NCI-H2227 (cell line): ENCODE data around the gene EAF1.
"Not testable (repeated sequence)": the region's sequence is repeated elsewhere in the genome, so short reads cannot be mapped to it uniquely, and the experiment has no call there.

Source experiments
- DNase-seq: peaks from one replicate; lab custom pipeline; 2025; ENCODE audit not compliant: unreplicated experiment; lab: John Stamatoyannopoulos, UW

Gene EAF1

GRCh38 chr3:15405448-15406050, 21.8 kb upstream of the EAF1 start:
- DNase-seq = peak; percentile 48

DNA sequence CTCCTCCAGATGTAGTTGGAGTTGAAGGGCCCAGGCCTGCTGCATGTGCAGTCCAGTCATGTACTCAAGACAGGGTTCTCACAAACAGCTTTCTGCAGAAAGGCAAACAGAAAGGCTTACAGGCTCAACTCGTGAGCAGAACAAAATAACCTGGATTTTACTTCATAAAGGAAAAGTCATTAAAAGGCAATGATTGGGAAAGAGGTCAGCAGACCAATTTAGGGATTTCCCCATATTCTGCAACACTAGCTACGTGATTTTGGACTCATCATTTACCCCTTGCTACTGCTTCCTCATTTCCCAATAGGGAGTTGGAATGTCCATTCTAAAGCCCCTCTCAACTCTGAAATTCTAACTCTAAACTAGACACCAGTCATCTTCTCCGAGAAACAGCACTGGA, 18.2 kb upstream of the EAF1 start:
- DNase-seq = no peak

- DNase-seq = no peak
These were observed 17.6 kb upstream of the EAF1 start for GRCh38 chr3:15409774-15410173.

DNA sequence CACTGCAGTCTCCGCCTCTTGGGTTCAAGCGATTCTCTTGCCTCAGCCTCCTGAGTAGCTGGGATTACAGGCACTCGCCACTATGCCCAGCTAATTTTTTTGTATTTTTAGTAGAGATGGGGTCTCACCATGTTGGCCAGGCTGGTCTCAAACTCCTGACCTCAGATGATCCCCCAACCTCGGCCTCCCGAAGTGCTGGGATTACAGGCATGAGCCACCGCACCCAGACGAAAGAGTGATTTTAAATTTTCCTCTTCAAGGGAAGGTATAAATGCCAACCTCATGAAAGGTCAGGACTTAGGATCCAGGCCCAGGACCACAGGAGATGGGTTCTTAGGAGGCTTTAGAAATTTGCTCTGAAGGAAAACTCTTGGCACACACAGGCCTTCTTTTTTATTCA, 16.4 kb upstream of the EAF1 start:
- not testable (repeated sequence) for DNase-seq

- DNase-seq = no peak
These were observed 6.5 kb upstream of the EAF1 start for GRCh38 chr3:15420871-15421270.

GRCh38 chr3:15426579-15427118, 749 bp upstream of the EAF1 start:
- no peak for DNase-seq

- no peak for DNase-seq
These were observed 583 bp downstream of the EAF1 start for GRCh38 chr3:15427981-15428380.

DNA sequence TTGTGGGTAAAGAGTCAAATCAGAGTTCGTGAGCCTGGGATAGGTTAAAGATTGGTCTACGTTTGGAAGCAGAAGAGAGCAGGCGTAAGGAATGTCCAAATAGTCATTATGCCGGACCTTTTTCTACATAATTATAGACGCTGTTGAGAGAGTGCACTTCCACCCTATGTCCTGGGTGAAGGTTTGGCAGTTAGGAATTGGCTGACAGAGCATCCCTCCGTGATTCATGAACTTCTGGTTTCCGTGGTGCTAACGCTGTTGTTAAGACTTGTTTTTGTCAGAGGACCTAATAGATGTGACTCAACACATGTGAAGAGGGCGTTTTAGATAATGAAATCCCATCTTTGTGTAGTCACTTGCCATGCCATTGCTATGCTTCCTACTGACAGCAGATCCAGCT, 1.1 kb downstream of the EAF1 start:
- DNase-seq = peak; percentile 10

GRCh38 chr3:15429080-15429479, 1.7 kb downstream of the EAF1 start:
- no peak for DNase-seq

GRCh38 chr3:15430624-15431023, 3.2 kb downstream of the EAF1 start:
- DNase-seq = no peak

DNA sequence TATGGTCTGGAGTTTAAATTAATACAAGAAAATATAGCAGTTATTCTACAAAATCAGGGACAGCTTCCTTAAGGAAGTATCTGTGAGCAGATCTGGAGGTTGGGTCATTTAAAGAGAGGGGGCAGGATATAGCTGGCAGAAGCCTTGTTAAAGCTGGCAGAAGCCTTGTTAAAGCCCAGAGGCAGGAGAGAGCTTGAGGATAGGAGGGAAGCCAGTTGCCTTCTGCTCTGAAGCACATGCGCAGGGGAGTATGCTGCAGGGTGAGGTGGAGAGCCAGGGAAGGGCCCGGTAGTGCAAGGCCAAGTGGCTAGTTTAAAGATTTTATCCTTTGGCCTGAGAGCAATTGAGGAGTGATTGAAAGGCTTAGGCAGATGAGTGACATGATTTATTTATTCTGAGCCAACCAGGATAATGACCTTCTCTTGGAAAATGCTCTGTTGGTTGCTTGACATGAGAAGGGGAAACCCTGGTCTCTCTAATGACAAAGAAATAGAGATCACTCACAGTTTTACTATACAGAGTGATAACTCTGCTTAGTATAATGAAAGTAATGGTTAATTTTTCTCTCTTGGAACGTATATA, 3.9 kb downstream of the EAF1 start:
- no peak for DNase-seq

DNA sequence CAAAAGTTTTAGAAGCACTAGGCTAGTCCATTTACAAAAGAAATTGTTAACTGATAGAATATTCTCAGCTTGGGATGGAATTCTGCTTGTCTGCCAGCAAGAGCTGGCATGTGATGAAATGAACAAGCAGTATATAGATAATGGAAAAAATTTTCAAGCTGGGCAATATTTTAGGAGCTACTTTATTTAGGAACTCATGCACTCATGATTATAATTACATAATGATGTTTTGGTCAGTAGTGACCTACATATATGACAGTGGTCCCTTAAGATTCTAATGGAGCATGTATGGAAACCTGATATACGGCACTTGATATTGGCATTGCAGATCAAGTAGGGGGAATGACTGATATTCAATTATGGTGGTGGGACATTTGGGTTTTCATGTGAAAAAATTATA, 6.1 kb downstream of the EAF1 start:
- no peak for DNase-seq

- DNase-seq = no peak
These were observed 7.4 kb downstream of the EAF1 start for GRCh38 chr3:15434756-15435155.

DNA sequence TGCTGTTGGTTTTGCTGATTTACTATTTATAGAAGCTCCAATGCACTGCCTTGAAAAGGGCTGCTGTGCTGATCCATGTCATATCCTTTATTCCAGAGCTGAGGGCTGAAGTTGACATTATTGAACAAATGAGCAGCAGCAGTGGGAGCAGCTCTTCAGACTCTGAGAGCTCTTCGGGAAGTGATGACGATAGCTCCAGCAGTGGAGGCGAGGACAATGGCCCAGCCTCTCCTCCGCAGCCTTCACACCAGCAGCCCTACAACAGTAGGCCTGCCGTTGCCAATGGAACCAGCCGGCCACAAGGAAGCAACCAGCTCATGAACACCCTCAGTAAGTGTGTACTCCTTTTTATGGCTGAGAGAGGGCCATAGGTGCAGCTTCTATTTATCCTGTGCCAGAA, 8.8 kb downstream of the EAF1 start:
- no peak for DNase-seq

DNA sequence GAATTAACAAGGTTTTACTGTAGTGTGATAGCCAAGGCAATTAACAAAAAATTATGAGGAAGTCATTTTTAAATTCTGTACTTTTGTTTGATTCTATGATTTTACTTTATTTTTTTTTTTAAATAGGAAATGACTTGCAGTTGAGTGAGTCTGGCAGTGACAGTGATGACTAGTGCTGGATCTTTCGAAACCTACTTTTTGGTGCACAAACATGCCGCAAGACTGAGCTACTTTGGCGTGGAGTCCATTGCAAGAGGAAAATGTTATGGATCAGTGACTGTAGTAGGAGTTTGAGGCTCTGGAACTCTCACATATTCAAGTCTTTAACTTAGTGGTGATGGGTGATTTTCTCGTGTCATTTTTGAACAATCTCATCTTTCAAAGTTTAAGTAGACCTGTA, 11.6 kb downstream of the EAF1 start:
- DNase-seq = no peak

DNA sequence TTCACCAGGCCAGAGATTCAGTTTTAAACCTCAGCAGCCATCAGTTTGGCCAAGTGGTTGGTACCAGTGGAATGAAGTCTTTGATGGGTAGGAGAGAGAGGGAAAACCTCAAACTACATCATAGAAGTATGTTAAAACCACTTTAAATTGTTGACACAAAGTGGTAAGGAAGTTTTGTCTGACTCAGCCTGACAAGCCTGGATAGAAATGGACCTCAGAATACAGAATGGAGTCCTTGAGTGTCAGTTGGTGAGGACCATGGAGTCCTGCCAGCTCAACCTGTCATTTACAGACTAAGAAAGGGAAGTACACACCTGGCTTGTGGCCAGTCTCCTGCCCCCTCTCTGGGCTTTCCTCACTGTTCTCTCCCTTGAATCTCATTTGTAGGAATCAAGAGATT, 12.1 kb downstream of the EAF1 start:
- DNase-seq = no peak

DNA sequence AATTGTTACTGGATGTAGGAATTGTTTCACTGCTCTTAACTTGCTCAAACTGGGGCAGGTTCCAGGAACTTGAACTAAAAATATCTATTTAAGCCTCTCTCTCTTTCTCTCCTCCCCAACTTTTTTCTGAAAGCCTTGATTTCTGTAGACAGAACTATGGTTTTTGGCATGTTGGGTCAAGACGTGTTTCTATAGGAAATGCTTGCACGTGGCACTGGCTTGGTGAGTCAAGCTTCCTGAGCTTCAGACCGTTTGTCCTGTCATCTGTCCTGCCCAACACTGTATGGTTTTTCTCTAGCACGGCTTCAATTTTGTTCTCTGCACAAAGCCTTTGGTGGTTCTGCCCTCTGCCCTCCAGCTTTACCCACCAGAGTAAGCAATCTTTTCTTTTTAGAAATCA, 13.5 kb downstream of the EAF1 start:
- no peak for DNase-seq

DNA sequence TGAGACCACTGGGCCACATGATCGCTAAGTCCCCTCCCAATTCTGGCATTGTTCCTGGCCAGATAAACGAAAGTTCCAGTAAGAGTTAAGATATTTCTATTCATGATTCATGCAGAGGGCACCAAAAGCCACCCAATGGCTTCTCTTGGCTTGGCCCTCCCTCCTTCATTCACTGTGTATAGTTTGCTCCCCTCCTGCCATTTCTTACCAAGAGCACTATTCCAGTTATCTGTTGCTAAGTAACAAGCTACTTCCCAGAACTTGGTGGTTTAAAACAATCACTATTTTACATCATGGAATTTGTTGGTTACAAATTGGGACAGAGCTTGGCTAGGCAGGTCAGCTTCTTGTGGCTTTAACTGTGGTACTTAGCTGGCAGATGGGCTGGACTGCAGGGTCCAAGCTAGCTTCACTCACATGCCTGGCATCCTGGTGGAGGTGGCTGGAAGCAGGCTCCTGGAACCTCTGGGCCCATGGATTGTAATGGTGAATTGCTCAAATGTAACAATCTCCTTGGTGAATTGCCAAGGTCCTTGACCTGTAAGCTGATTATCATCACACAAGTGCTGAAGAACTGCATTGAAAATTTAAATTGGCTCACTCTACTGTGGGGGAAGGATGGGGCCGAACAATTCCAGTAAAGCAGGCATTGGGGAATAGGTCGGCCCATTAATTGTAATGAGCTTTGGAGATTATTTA, 16.6 kb downstream of the EAF1 start:
- DNase-seq = peak; percentile 20

GRCh38 chr3:15449489-15450224, 22.3 kb downstream of the EAF1 start:
- no peak for DNase-seq

GRCh38 chr3:15450438-15451215, 23.2 kb downstream of the EAF1 start:
- DNase-seq = no peak
